Fibroblast of villous mesenchyme (primary cell): ENCODE measurements around the gene ANXA2. TPM values are rescaled to one million over a fixed set of nuclear protein-coding genes. Genes with fewer than 3 reads are reported as not detected.

Source experiments
- DNase-seq: peaks from one replicate; pipeline ENCODE4 v3.0.0-alpha.2; 2010; ENCODE audit warnings: low read depth
- H3K4me3 ChIP-seq: 2 replicates; pipeline ENCODE4 v1.5.1; 2011; ENCODE audit warnings: low read depth, mild to moderate bottlenecking, low read length
- CTCF ChIP-seq: IDR thresholded peaks from 2 replicates; pipeline ENCODE4 v1.5.1; 2012; ENCODE audit warnings: low read depth, mild to moderate bottlenecking, low read length; ENCODE audit not compliant: insufficient read depth
- total RNA-seq: library from RNA; depleted of rRNA; stranded (reverse); fragments of >200 nt; gene quantifications from 2 replicates; pipeline ENCODE4 v1.2.3, GENCODE V29; 2012

The ANXA2 gene
- total RNA-seq, 1 donor = 3,211 TPM

DNA sequence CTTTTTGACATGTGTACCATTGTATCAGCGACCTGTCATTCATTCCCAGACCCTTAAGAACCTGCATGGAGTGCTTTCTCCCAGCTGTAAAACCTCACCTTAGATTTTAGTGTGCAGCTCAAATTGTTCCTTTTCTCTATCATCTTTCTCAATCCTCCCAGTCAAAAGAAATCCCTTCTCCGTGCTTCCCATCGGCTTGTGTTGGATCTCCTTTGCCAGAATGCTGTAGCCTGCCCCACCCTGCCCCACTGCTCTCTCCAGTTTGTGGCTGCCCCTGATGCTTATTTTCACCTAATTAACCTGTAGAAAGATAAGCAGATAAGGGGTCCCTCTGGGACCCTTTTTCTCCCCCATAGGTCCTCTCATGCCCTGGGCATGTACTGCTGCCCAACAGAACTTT, 51.1 kb downstream of the ANXA2 start:
- no peak overlapping the region for H3K4me3 ChIP-seq
- no peak for DNase-seq
- TF ChIP-seq CTCF = no peak

- DNase-seq = no peak
- H3K4me3 ChIP-seq = no peak overlapping the region
- TF ChIP-seq CTCF = no peak
Measured at GRCh38 chr15:60346077-60346476, 51.7 kb downstream of the ANXA2 start.

GRCh38 chr15:60345598-60345997, 52.2 kb downstream of the ANXA2 start:
- no peak for TF ChIP-seq CTCF
- DNase-seq = no peak
- H3K4me3 ChIP-seq = no peak overlapping the region

- no peak for TF ChIP-seq CTCF
- no peak for DNase-seq
- no peak overlapping the region for H3K4me3 ChIP-seq
Measured at GRCh38 chr15:60344987-60345386, 52.8 kb downstream of the ANXA2 start.

GRCh38 chr15:60344461-60344860, 53.3 kb downstream of the ANXA2 start:
- TF ChIP-seq CTCF = no peak
- no peak overlapping the region for H3K4me3 ChIP-seq
- no peak for DNase-seq

DNA sequence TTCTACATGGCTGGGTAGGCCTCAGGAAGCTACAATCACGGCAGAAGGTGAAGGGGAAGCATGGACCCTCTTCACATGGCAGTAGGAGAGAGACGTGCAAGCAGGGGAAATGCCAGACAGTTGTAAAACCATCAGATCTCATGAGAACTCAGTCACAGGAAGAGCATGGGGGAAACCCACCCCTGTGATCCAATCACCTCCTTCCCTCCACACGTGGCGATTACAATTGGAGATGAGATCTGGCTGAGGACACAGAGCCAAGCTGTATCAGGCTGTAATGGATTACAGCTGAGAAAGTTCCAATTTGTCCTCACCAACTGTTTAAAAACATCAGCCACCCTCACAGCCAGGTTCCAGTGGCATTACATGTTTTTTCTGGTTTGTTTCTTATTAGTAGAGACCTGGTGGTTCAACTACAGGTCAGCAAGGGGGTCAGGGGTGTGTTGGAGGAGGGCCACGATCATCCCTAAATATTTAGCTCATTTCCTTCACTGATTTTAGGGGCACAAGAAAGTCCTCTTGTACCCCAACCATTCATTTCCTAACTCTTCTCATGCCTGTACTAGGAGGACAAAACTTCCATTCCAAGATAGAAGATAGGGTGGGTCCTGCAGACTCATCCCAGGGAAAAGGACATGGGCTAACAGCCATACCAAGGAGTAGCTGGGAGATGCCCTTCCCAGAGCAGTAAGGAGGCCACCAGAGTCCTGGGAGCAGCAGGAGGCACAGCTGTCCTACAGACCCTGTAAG, 54.4 kb downstream of the ANXA2 start:
- no peak for DNase-seq
- H3K4me3 ChIP-seq = no peak overlapping the region
- TF ChIP-seq CTCF = no peak

GRCh38 chr15:60340207-60340921, 57.4 kb downstream of the ANXA2 start:
- H3K4me3 ChIP-seq = no peak overlapping the region
- TF ChIP-seq CTCF = no peak
- no peak for DNase-seq
